Measurements from ENCODE around the gene ITIH4. TPM values are rescaled to one million over a fixed set of nuclear protein-coding genes. Genes with fewer than 3 reads are reported as not detected.

ITIH4 gene
- total and polyA plus RNA-seq, 2 of the 13 experiments (the other 11 are each of a cell fraction or from before 2014, with no cell fraction given): 2.7 to 5.3 TPM

- TF ChIP-seq TRIM22 (IDR thresholded peaks at IDR 0.05) (no peak), ZNF34 (CRISPR knock-in tag; IDR thresholded peaks at IDR 0.05; ENCODE audit: borderline replicate concordance) (no peak), SRSF1 (optimal IDR thresholded peaks at IDR 0.05; ENCODE audit: low read depth, low read length) (peak; percentile 46), SIN3B (IDR thresholded peaks at IDR 0.05; ENCODE audit: low read length) (no peak), ZNF180 (CRISPR knock-in tag; IDR thresholded peaks at IDR 0.05; ENCODE audit: borderline replicate concordance, low read depth) (no peak), U2AF2 (IDR thresholded peaks at IDR 0.05; ENCODE audit: low read depth, low read length) (no peak), MBD4 (IDR thresholded peaks at IDR 0.05; ENCODE audit: borderline replicate concordance, low read length) (no peak), ZNF720 (CRISPR knock-in tag; IDR thresholded peaks at IDR 0.05) (no peak), ZNF253 (CRISPR knock-in tag; IDR thresholded peaks at IDR 0.05; ENCODE audit: borderline replicate concordance) (no peak), ZNF292 (CRISPR knock-in tag; IDR thresholded peaks at IDR 0.05; ENCODE audit: borderline replicate concordance, low read depth) (peak; percentile 65; the same call in 1 of the 2 replicates), SMYD3 (CRISPR knock-in tag; IDR thresholded peaks at IDR 0.05) (no peak), ZNF496 (CRISPR knock-in tag; IDR thresholded peaks at IDR 0.05; ENCODE audit: insufficient replicate concordance) (no peak), FUBP1 (CRISPR knock-in tag; IDR thresholded peaks at IDR 0.05; ENCODE audit: borderline replicate concordance) (no peak), ZFP37 (CRISPR knock-in tag; IDR thresholded peaks at IDR 0.05; ENCODE audit: borderline replicate concordance) (no peak)
- TF ChIP-seq, protein P1, sequence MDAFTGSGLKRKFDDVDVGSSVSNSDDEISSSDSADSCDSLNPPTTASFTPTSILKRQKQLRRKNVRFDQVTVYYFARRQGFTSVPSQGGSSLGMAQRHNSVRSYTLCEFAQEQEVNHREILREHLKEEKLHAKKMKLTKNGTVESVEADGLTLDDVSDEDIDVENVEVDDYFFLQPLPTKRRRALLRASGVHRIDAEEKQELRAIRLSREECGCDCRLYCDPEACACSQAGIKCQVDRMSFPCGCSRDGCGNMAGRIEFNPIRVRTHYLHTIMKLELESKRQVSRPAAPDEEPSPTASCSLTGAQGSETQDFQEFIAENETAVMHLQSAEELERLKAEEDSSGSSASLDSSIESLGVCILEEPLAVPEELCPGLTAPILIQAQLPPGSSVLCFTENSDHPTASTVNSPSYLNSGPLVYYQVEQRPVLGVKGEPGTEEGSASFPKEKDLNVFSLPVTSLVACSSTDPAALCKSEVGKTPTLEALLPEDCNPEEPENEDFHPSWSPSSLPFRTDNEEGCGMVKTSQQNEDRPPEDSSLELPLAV (CRISPR knock-in tag; conservative IDR thresholded peaks at IDR 0.05; ENCODE audit: low read depth): no peak
- TF ChIP-seq, protein P2, sequence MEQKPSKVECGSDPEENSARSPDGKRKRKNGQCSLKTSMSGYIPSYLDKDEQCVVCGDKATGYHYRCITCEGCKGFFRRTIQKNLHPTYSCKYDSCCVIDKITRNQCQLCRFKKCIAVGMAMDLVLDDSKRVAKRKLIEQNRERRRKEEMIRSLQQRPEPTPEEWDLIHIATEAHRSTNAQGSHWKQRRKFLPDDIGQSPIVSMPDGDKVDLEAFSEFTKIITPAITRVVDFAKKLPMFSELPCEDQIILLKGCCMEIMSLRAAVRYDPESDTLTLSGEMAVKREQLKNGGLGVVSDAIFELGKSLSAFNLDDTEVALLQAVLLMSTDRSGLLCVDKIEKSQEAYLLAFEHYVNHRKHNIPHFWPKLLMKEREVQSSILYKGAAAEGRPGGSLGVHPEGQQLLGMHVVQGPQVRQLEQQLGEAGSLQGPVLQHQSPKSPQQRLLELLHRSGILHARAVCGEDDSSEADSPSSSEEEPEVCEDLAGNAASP (CRISPR knock-in tag; IDR thresholded peaks at IDR 0.05; ENCODE audit: borderline replicate concordance): no peak
- TF ChIP-seq, protein P3, sequence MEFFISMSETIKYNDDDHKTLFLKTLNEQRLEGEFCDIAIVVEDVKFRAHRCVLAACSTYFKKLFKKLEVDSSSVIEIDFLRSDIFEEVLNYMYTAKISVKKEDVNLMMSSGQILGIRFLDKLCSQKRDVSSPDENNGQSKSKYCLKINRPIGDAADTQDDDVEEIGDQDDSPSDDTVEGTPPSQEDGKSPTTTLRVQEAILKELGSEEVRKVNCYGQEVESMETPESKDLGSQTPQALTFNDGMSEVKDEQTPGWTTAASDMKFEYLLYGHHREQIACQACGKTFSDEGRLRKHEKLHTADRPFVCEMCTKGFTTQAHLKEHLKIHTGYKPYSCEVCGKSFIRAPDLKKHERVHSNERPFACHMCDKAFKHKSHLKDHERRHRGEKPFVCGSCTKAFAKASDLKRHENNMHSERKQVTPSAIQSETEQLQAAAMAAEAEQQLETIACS (CRISPR knock-in tag; IDR thresholded peaks at IDR 0.05): no peak
- TF ChIP-seq, protein P4, sequence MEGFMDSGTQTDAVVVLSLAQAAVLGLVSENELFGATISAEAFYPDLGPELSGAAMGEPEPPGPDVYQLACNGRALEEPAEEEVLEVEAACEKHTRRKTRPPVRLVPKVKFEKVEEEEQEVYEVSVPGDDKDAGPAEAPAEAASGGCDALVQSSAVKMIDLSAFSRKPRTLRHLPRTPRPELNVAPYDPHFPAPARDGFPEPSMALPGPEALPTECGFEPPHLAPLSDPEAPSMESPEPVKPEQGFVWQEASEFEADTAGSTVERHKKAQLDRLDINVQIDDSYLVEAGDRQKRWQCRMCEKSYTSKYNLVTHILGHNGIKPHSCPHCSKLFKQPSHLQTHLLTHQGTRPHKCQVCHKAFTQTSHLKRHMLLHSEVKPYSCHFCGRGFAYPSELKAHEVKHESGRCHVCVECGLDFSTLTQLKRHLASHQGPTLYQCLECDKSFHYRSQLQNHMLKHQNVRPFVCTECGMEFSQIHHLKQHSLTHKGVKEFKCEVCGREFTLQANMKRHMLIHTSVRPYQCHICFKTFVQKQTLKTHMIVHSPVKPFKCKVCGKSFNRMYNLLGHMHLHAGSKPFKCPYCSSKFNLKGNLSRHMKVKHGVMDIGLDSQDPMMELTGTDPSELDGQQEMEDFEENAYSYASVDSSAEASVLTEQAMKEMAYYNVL (CRISPR knock-in tag; IDR thresholded peaks at IDR 0.05; ENCODE audit: borderline replicate concordance): no peak
Measured at GRCh38 chr3:52787672-52788625, 42.5 kb downstream of the ITIH4 start (continued).

Measured in HepG2 (cell line).